Kidney (tissue), 14 donors: ENCODE measurements around the gene RFLNA. TPM values are rescaled to one million over a fixed set of nuclear protein-coding genes. Genes with fewer than 3 reads are reported as not detected.

Experiments used
- DNase-seq, 5 donors: peaks; one replicate each; pipeline ENCODE4 v3.0.0-alpha.2; 2013 to 2020
- FAIRE-seq: peaks from 2 replicates; lab custom pipeline; 2012; peaks lifted over from hg19 to GRCh38; lab: Jason Lieb, UNC
- H3K27ac ChIP-seq, 2 donors: one replicate each; pipeline ENCODE4 v1.7.0; 2013; ENCODE audit warnings: low read depth in 2 of 2, low read length in 2 of 2, inconsistent platforms in 1 of 2
- H3K27me3 ChIP-seq: one replicate; pipeline ENCODE4 v1.7.1; 2013; ENCODE audit warnings: low read length, inconsistent platforms; ENCODE audit not compliant: control insufficient read depth, insufficient read depth
- H3K36me3 ChIP-seq, 3 donors: one replicate each; pipeline versions ENCODE4 v1.7.0 to v1.7.1; 2013; ENCODE audit warnings: low read length in 3 of 3, control low read depth in 1 of 3, inconsistent platforms in 1 of 3; ENCODE audit not compliant: insufficient read depth in 3 of 3, control insufficient read depth in 2 of 3
- H3K4me1 ChIP-seq, 3 donors: one replicate each; pipeline versions ENCODE4 v1.7.0 to v1.7.1; 2013; ENCODE audit warnings: low read length in 3 of 3, inconsistent platforms in 1 of 3, low read depth in 1 of 3; ENCODE audit not compliant: control insufficient read depth in 2 of 3, insufficient read depth in 2 of 3
- H3K4me3 ChIP-seq, 3 donors: one replicate each; pipeline versions ENCODE4 v1.7.0 to v1.8.1; 2013; ENCODE audit warnings: low read length in 3 of 3, control low read depth in 1 of 3, inconsistent platforms in 1 of 3
- H3K9ac ChIP-seq, 3 donors: one replicate each; pipeline versions ENCODE4 v1.7.0 to v1.7.1; 2013; ENCODE audit warnings: low read length in 3 of 3, control low read depth in 1 of 3, inconsistent platforms in 1 of 3
- H3K9me3 ChIP-seq, 3 donors: one replicate each; pipeline versions ENCODE4 v1.7.0 to v1.7.1; 2013; ENCODE audit warnings: low read length in 3 of 3, control low read depth in 1 of 3, inconsistent platforms in 1 of 3; ENCODE audit not compliant: control insufficient read depth in 2 of 3, insufficient read depth in 1 of 3
- intact Hi-C: fragments of 100-400 bp; cut with DNase I; formaldehyde crosslinking; loops from one replicate; pipeline ENCODE4 v1.11.1; 2022
- polyA plus RNA-seq: library from polyadenylated mRNA; stranded (reverse); fragments of 350-450 nt; fragmentation: Illumina TruSeq; extraction: RNeasy Lipid Tissue Mini Kit (QIAGEN cat#74804); gene quantifications from one replicate; pipeline ENCODE4 v1.2.3, GENCODE V29; 2014; ENCODE audit warnings: low read depth, low replicate concordance; ENCODE audit not compliant: insufficient read depth
- total RNA-seq: library from RNA; stranded (reverse); fragmentation: NEBNext Ultra II Directional; extraction: Animal tissue kit (Norgen Biotek cat#: 25700); gene quantifications from one replicate; pipeline ENCODE4 v1.2.1, GENCODE V29; 2021
- TF ChIP-seq, protein P1 (sequence below): IDR thresholded peaks from 3 replicates; pipeline ENCODE4 v1.5.1; 2012; ENCODE audit warnings: mild to moderate bottlenecking, moderate library complexity, borderline replicate concordance; ENCODE audit not compliant: insufficient read depth; ENCODE audit errors: extremely low read depth
- donor health status: control.
- donor health status: control.
- donor health status: control.
- donor health status: control.
- donor health status: control.
- donor health status: DM: yes; HTN: yes; CAD: no.
- donor health status: Normal renal cell carcinoma (clear cell type).

Gene RFLNA
- total and polyA plus RNA-seq, 2 donors from 2014 or later, result 0.76 to 0.82 TPM

DNA sequence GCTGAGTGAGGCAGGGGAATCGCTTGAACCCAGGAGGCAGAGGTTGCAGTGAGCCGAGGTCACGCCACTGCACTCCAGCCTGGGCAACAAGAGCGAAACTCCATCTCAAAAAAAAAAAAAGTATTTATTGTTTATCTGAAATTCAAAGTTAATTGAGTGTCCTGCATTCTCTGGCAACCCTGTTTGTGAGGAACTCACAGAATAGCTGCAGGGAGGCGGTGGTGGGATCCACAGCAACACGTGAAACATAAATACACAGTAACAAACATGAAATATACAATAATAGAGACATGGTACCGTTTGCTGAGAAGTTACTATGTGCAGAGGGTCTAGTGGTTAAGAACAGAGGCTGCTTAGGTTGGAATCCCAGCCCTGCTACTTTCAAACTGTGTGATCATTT is 43.7 kb upstream of the RFLNA start:
- no peaks in the 10 kb centered on the region for H3K27me3 ChIP-seq
- intact Hi-C loops, result no loop called here
- no peaks in the 10 kb centered on the region for H3K4me1 ChIP-seq
- H3K4me3 ChIP-seq, result no peak overlapping the region
- DNase-seq (no peak), FAIRE-seq (no peak)
- no peaks in the 10 kb centered on the region for H3K36me3 ChIP-seq
- H3K27ac ChIP-seq, result no peak overlapping the region
- TF ChIP-seq, protein P1, sequence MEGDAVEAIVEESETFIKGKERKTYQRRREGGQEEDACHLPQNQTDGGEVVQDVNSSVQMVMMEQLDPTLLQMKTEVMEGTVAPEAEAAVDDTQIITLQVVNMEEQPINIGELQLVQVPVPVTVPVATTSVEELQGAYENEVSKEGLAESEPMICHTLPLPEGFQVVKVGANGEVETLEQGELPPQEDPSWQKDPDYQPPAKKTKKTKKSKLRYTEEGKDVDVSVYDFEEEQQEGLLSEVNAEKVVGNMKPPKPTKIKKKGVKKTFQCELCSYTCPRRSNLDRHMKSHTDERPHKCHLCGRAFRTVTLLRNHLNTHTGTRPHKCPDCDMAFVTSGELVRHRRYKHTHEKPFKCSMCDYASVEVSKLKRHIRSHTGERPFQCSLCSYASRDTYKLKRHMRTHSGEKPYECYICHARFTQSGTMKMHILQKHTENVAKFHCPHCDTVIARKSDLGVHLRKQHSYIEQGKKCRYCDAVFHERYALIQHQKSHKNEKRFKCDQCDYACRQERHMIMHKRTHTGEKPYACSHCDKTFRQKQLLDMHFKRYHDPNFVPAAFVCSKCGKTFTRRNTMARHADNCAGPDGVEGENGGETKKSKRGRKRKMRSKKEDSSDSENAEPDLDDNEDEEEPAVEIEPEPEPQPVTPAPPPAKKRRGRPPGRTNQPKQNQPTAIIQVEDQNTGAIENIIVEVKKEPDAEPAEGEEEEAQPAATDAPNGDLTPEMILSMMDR, result no peak
- H3K9me3 ChIP-seq, result peaks cover 2 to 4% (median 3%) of the 10 kb centered on the region in 3 donors
- H3K9ac ChIP-seq, result no peak overlapping the region

DNA sequence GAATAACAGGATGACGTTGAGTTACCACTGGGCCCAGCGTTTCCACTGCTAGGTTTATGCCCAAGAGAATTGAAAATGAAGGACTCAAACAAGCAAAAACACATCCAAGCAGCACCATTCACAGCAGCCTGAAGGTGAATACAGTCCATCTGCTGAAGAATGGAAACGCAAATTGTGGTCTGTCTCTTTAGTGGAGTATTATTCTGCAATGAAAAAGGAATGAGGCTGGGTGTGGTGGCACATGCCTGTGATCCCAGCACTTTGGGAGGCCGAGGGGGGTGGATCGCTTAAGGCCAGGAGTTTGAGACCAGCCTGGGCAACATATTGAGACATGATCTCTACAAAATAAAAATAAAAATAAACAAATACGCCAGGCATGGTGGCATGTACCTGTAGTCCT is 41.9 kb upstream of the RFLNA start:
- H3K27ac ChIP-seq, result no peak overlapping the region
- TF ChIP-seq, protein P1, result no peak
- H3K27me3 ChIP-seq, result no peaks in the 10 kb centered on the region
- H3K4me1 ChIP-seq, result no peaks in the 10 kb centered on the region
- no peak overlapping the region for H3K4me3 ChIP-seq
- H3K9ac ChIP-seq, result no peak overlapping the region
- no peaks in the 10 kb centered on the region for H3K9me3 ChIP-seq
- intact Hi-C loops, result no loop called here
- no peaks in the 10 kb centered on the region for H3K36me3 ChIP-seq
- DNase-seq (no peak), FAIRE-seq (no peak)

DNA sequence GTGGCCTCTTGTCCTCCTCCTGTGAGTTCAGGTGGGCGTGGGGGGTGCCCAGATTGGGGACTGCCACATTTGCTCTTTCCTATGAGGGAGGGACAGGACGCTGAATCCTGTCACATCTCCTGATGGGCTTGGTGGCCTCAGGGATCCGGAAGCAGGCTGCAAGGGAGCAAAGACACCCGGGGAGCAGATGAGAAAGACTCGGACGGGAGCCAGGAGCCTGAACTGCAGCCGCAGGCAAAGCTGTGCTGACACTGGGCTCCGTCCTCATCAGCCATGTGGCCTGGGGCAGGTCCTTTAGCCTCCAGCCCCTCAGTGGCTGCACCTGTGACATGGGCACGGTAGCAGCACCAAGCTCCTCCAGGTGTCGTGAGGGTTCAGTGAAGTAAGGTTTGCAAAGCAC is 40.8 kb upstream of the RFLNA start:
- no peak overlapping the region for H3K27ac ChIP-seq
- H3K27me3 ChIP-seq, result peaks cover 4% of the 10 kb centered on the region
- no peaks in the 10 kb centered on the region for H3K36me3 ChIP-seq
- peak in 1 of 5 donors; percentile 32 for DNase-seq
- H3K4me3 ChIP-seq, result no peak overlapping the region
- no peaks in the 10 kb centered on the region for H3K9me3 ChIP-seq
- FAIRE-seq, result no peak
- TF ChIP-seq, protein P1, result no peak
- no peaks in the 10 kb centered on the region for H3K4me1 ChIP-seq
- intact Hi-C loops, result no loop called here
- no peak overlapping the region for H3K9ac ChIP-seq
